Mesenchymal stem cell (in vitro differentiated cells and primary cell): ENCODE data around the gene FSCN2.
A peak's percentile ranks its signal among the peaks of the same experiment; 100 is the strongest.

ENCODE experiments used
- DNase-seq: peaks from one replicate; pipeline ENCODE4 v3.0.0-alpha.2; 2013
- H2AFZ ChIP-seq: one replicate; pipeline ENCODE4 v1.6.1; 2013; ENCODE audit warnings: low read depth, mild to moderate bottlenecking, control low read depth, inconsistent platforms, low read length, moderate library complexity
- H2AK5ac ChIP-seq: 2 replicates; pipeline ENCODE4 v1.6.1; 2013; ENCODE audit warnings: low read length, moderate library complexity, mild to moderate bottlenecking, inconsistent platforms; ENCODE audit not compliant: severe bottlenecking
- H2BK120ac ChIP-seq: one replicate; pipeline ENCODE4 v1.6.1; 2013; ENCODE audit warnings: low read depth, mild to moderate bottlenecking, inconsistent platforms, low read length, moderate library complexity
- H2BK12ac ChIP-seq, 2 experiments: one replicate each; pipeline ENCODE4 v1.6.1; 2013; ENCODE audit warnings: inconsistent platforms in 2 of 2, low read length in 2 of 2, mild to moderate bottlenecking in 2 of 2, moderate library complexity in 2 of 2, control low read depth in 1 of 2
- H2BK15ac ChIP-seq: one replicate; pipeline ENCODE4 v1.6.1; 2013; ENCODE audit warnings: mild to moderate bottlenecking, low read depth, inconsistent platforms; ENCODE audit not compliant: poor library complexity, severe bottlenecking
- H2BK5ac ChIP-seq: 2 replicates; pipeline ENCODE4 v1.6.1; 2013; ENCODE audit warnings: low read depth, mild to moderate bottlenecking, low read length, control low read depth, inconsistent platforms; ENCODE audit not compliant: poor library complexity, severe bottlenecking
- H3K14ac ChIP-seq, 2 experiments: one replicate each; pipeline ENCODE4 v1.6.1; 2013; ENCODE audit warnings: inconsistent platforms in 2 of 2, low read length in 2 of 2, control low read depth in 1 of 2, mild to moderate bottlenecking in 1 of 2, moderate library complexity in 1 of 2
- H3K18ac ChIP-seq, 2 experiments: one replicate each; pipeline ENCODE4 v1.6.1; 2013; ENCODE audit warnings: inconsistent platforms in 2 of 2, low read length in 2 of 2, control low read depth in 1 of 2, low read depth in 1 of 2, mild to moderate bottlenecking in 1 of 2
- H3K23ac ChIP-seq, 2 experiments: one replicate each; pipeline ENCODE4 v1.6.1; 2013; ENCODE audit warnings: inconsistent platforms in 2 of 2, low read length in 2 of 2, mild to moderate bottlenecking in 2 of 2, moderate library complexity in 2 of 2, control low read depth in 1 of 2
- H3K27ac ChIP-seq: 2 replicates; pipeline ENCODE4 v1.5.1; 2013; ENCODE audit warnings: mild to moderate bottlenecking, moderate library complexity, low read length, control low read depth, inconsistent platforms; ENCODE audit not compliant: poor library complexity, severe bottlenecking
- H3K27me3 ChIP-seq, 2 experiments: 2 replicates each; pipeline versions ENCODE4 v1.6.1 to v1.7.0; 2013; ENCODE audit warnings: low read length in 2 of 2, mild to moderate bottlenecking in 2 of 2, moderate library complexity in 2 of 2, control low read depth in 1 of 2, inconsistent platforms in 1 of 2; ENCODE audit not compliant: control insufficient read depth in 1 of 2, insufficient read depth in 1 of 2
- H3K36me3 ChIP-seq, 2 experiments: 2 replicates each; pipeline versions ENCODE4 v1.6.1 to v1.7.0; 2013; ENCODE audit warnings: low read length in 2 of 2, control low read depth in 1 of 2, inconsistent platforms in 1 of 2, low read depth in 1 of 2, mild to moderate bottlenecking in 1 of 2; ENCODE audit not compliant: insufficient read depth in 2 of 2, control insufficient read depth in 1 of 2
- H3K4ac ChIP-seq, 2 experiments: one replicate each; pipeline ENCODE4 v1.6.1; 2013; ENCODE audit warnings: inconsistent platforms in 2 of 2, low read length in 2 of 2, mild to moderate bottlenecking in 2 of 2, moderate library complexity in 2 of 2, control low read depth in 1 of 2, low read depth in 1 of 2
- H3K4me1 ChIP-seq: 2 replicates; pipeline ENCODE4 v1.6.1; 2013; ENCODE audit warnings: low read depth, low read length, control low read depth; ENCODE audit not compliant: control insufficient read depth, insufficient read depth
- H3K4me2 ChIP-seq: 2 replicates; pipeline ENCODE4 v1.6.1; 2013; ENCODE audit warnings: low read length, mild to moderate bottlenecking, inconsistent platforms; ENCODE audit not compliant: poor library complexity, severe bottlenecking
- H3K4me3 ChIP-seq, 2 experiments: 2 replicates each; pipeline versions ENCODE4 v1.5.1 to v1.7.0; 2013; ENCODE audit warnings: low read length in 2 of 2, mild to moderate bottlenecking in 2 of 2, control low read depth in 1 of 2, low read depth in 1 of 2; ENCODE audit not compliant: insufficient read depth in 1 of 2
- H3K79me1 ChIP-seq: replicated peaks from 2 replicates; pipeline ENCODE4 v1.6.1; 2013; ENCODE audit warnings: mild to moderate bottlenecking, control low read depth, low read length, inconsistent platforms; ENCODE audit not compliant: poor library complexity, severe bottlenecking
- H3K9ac ChIP-seq: 2 replicates; pipeline ENCODE4 v1.7.0; 2013; ENCODE audit warnings: mild to moderate bottlenecking, low read length, moderate library complexity
- H3K9me3 ChIP-seq: 2 replicates; pipeline ENCODE4 v1.7.0; 2013; ENCODE audit warnings: mild to moderate bottlenecking, low read length; ENCODE audit not compliant: control insufficient read depth
- H4K8ac ChIP-seq: one replicate; pipeline ENCODE4 v1.6.1; 2013; ENCODE audit warnings: inconsistent platforms, mild to moderate bottlenecking, low read length, moderate library complexity
- H4K91ac ChIP-seq: one replicate; pipeline ENCODE4 v1.6.1; 2013; ENCODE audit warnings: mild to moderate bottlenecking, low read length, inconsistent platforms
- WGBS: methylation state at CpG from one replicate; pipeline ENCODE4 v1.1.7; 2013; ENCODE audit warnings: mixed read lengths; 5-methylcytosine and 5-hydroxymethylcytosine counted together

Gene FSCN2

GRCh38 chr17:81535480-81536298 lies 7.5 kb downstream of the FSCN2 start:
- peaks cover 23% of the 10 kb centered on the region for H3K4me1 ChIP-seq
- H2BK15ac ChIP-seq = no peak overlapping the region
- H3K27ac ChIP-seq = no peak overlapping the region
- no peak overlapping the region for H3K9ac ChIP-seq
- H2AK5ac ChIP-seq = no peak overlapping the region
- H3K23ac ChIP-seq = no peak overlapping the region
- no peak overlapping the region for H3K14ac ChIP-seq
- H3K79me1 ChIP-seq = no peaks in the 10 kb centered on the region
- DNase-seq = no peak
- no peak overlapping the region for H4K8ac ChIP-seq
- H2BK5ac ChIP-seq = no peak overlapping the region
- H2AFZ ChIP-seq = no peak overlapping the region
- H3K4ac ChIP-seq = no peak overlapping the region
- no peak overlapping the region for H2BK120ac ChIP-seq
- no peak overlapping the region for H3K4me3 ChIP-seq
- no peak overlapping the region for H2BK12ac ChIP-seq
- peaks cover 21 to 30% of the 10 kb centered on the region in 2 experiments for H3K36me3 ChIP-seq
- 86% methylated on average over 13 of the region's 13 CpGs for WGBS
- peaks cover 20 to 44% of the 10 kb centered on the region in 2 experiments for H3K27me3 ChIP-seq
- H3K18ac ChIP-seq = no peak overlapping the region
- no peak overlapping the region for H3K4me2 ChIP-seq
- no peak overlapping the region for H4K91ac ChIP-seq
- H3K9me3 ChIP-seq = no peaks in the 10 kb centered on the region

GRCh38 chr17:81536299-81537290 lies 8.4 kb downstream of the FSCN2 start:
- no peak overlapping the region for H2AK5ac ChIP-seq
- H2BK5ac ChIP-seq = no peak overlapping the region
- H3K4me2 ChIP-seq = no peak overlapping the region
- no peak for DNase-seq
- H2BK120ac ChIP-seq = no peak overlapping the region
- no peak overlapping the region for H4K91ac ChIP-seq
- H4K8ac ChIP-seq = no peak overlapping the region
- H3K27me3 ChIP-seq = peaks cover 20 to 44% of the 10 kb centered on the region in 2 experiments
- no peak overlapping the region for H3K27ac ChIP-seq
- no peak overlapping the region for H3K14ac ChIP-seq
- H2BK15ac ChIP-seq = no peak overlapping the region
- WGBS = 22% methylated on average over 73 of the region's 89 CpGs
- peaks cover 23% of the 10 kb centered on the region for H3K4me1 ChIP-seq
- no peak overlapping the region for H3K4ac ChIP-seq
- H3K23ac ChIP-seq = peak overlapping the region in 1 of 2 experiments; percentile 53
- no peak overlapping the region for H3K4me3 ChIP-seq
- H3K79me1 ChIP-seq = no peaks in the 10 kb centered on the region
- no peak overlapping the region for H2AFZ ChIP-seq
- H2BK12ac ChIP-seq = no peak overlapping the region
- no peak overlapping the region for H3K18ac ChIP-seq
- peaks cover 30 to 39% of the 10 kb centered on the region in 2 experiments for H3K36me3 ChIP-seq
- no peak overlapping the region for H3K9ac ChIP-seq
- H3K9me3 ChIP-seq = no peaks in the 10 kb centered on the region

GRCh38 chr17:81537343-81537855 lies 9.2 kb downstream of the FSCN2 start:
- 19% methylated on average over 13 of the region's 17 CpGs for whole genome bisulfite sequencing

More at GRCh38 chr17:81537343-81537855, 9.2 kb downstream of the FSCN2 start:
- Histone ChIP-seq H3K4ac (no peak overlapping the region), H2BK120ac (no peak overlapping the region), H3K36me3 (peaks cover 34 to 43% of the 10 kb centered on the region in 2 experiments), H3K27ac (no peak overlapping the region), H4K8ac (no peak overlapping the region), H3K27me3 (peaks cover 20 to 44% of the 10 kb centered on the region in 2 experiments), H3K4me3 (no peak overlapping the region), H2AFZ (no peak overlapping the region), H3K4me2 (no peak overlapping the region), H3K4me1 (peaks cover 23% of the 10 kb centered on the region), H3K14ac (no peak overlapping the region), H2BK15ac (no peak overlapping the region), H3K23ac (no peak overlapping the region), H3K79me1 (no peaks in the 10 kb centered on the region), H3K9me3 (no peaks in the 10 kb centered on the region), H4K91ac (no peak overlapping the region), H3K18ac (no peak overlapping the region), H2BK12ac (no peak overlapping the region), H2AK5ac (no peak overlapping the region), H3K9ac (no peak overlapping the region), H2BK5ac (no peak overlapping the region)
- DNase-seq = no peak
